Tibial nerve (tissue), 4 donors: ENCODE results near the gene EMD.

Experiments
- CTCF ChIP-seq, 5 experiments: fragments of 200-600 bp in 3 of 5; fragments of 450-650 bp in 2 of 5; sonication (generic) in 3 of 5; IDR thresholded peaks; one replicate each; pipeline ENCODE4 v1.5.1; 2016 to 2019; ENCODE audit warnings: antibody characterized with exemption in 5 of 5, mild to moderate bottlenecking in 3 of 5, moderate library complexity in 2 of 5
- EP300 ChIP-seq, 2 donors: sonication (generic); formaldehyde crosslinking; IDR thresholded peaks; one replicate each; pipeline ENCODE4 v1.6.1; 2017; ENCODE audit warnings: antibody characterized with exemption in 2 of 2, mild to moderate bottlenecking in 1 of 2
- POLR2A ChIP-seq, 2 donors: fragments of 450-650 bp; IDR thresholded peaks; one replicate each; pipeline ENCODE4 v1.6.1; 2017; ENCODE audit warnings: antibody characterized with exemption in 2 of 2, mild to moderate bottlenecking in 2 of 2, moderate library complexity in 2 of 2

- TF ChIP-seq CTCF (IDR thresholded peaks at IDR 0.05) (no peak), EP300 (IDR thresholded peaks at IDR 0.05) (no peak), POLR2A (IDR thresholded peaks at IDR 0.05) (no peak)
Measured at GRCh38 chrX:154355776-154356140, 23.3 kb upstream of the EMD start.
